GM19023 (cell line): ENCODE results near the gene SYNM.

ENCODE experiments used
- ATAC-seq: cut with Tn5 transposase; IDR thresholded peaks from one replicate; pipeline ENCODE4 v1.9.1; 2021; ENCODE audit warnings: mild to moderate bottlenecking, moderate library complexity; ENCODE audit not compliant: unreplicated experiment

Gene SYNM

DNA sequence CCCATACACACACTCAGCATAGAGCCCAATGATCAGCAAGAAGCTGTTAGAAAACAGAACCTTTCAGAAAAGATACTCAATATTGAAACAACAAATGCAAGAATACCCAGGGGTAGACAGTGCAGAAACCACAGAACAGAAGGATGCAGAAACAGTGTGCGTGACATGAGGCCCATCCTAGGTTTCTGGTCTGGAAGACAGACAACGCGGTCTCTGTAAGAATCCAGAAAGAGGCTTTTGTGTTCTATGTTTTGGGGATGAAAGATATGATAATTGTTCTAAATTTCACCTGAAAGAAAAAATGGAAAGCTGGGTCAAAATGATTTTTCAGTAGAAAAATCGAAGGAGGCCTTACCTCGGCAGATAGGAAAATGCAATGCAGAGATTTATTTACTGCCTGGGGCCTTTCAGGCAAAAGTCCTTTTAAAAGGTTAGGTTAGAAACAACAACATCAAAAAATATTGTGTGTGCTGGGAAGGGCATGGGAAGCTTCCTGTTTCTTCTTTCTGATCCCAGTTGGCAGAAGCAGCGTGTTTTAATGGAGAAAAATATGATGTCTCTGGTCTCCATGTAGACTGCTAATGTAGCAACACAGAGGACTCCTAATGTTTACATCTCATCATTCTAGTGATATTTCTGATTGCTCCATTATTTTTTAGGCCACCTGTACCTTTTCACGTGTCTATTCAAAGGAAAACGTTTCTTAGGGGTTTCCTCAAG is 17.0 kb downstream of the SYNM start:
- ATAC-seq = no peak

DNA sequence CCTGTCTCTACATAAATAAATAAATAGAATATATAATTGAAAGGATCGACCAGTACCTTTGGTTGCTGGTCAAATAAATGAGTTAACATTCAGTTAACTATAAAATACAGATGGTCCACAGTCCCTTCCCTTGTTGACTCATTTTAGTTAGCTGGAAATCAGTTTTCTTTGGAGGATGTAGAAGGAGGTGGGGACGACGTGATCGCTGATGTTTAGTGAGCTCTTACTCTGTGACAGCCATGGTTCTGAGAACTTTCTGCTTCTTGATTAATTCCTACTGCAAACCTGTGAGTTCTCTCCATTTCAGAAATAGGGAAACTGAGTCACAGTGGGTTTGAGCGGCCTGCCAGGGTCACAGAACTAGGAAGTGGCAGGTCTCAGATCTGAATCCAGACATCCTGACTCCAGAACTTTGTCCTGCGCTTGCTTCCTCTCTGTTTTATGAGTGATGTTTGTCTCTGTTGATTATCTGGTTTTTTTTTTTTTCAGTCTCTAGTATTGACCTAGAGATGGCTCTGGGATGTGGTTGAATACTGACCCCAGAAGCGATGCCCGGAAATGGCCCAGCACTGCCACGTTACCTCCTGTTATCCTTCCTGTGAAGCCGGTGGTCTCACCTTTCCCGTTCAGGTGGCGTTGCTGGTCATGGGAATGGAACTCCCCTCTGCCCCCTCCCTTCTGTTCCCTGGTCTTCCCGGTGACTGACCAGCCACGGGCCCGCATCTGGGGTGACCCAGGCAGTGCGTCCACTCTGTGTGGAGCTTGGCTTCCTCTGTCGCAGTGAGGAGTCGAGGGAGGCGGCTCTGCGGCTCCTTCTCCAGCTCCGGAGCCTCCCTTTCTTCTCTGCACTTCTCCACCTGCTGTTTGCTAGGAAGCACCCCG is 18.2 kb downstream of the SYNM start:
- ATAC-seq = no peak

DNA sequence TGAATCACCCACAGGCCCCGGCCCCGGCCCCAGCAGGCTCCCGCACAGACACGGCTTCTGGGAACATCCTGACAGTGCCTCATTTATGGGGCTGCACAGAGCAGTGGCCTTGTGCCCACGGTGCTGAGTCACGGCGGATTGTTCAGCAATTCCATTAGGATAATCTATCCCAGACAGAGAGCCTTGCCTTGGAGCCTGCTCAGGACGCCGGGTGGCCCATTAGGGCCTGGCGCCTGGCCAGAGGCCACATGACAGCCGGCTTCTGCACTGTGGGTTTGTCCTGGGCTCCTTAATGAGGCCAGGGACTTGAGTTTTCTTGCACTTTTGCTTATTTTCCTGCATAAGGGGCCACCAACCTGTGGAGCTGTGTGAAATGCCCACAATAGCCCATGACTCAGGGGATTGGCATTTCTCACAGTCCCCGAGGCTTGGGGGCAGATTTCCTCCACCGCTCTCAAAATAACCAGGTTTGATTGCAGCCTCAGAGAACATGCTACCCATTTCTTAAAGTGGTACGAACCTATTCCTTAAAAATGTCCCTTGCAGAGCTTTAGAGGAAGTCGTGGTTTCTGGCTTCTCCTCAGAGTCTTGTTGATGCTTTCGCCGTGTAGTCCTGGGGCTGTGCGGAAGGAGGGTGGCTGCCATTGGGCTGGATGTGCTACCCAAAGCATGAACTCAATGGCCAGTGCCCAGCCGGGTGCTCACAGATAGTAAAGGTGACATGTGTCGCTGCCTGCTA is 19.0 kb downstream of the SYNM start:
- ATAC-seq = no peak

DNA sequence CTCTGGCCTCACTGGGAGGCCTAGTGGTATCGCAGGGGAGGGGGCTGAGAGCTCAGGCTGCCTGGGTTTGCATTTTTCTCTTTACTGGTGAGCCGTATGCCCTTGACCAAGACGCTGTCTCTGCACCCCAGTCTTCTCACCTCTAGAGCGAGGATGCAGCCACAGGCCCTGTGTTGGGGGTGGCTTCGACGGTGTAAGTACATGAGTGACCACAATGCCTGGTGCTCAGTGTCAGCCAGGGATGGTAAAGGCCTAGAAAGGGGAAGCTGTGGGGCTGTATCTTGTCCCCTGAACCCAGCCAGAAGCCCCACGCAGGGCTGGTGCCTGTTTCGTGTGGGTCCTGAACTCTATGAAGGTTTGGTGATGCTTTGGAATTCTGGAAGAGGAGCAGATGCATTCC is 19.8 kb downstream of the SYNM start:
- no peak for ATAC-seq

DNA sequence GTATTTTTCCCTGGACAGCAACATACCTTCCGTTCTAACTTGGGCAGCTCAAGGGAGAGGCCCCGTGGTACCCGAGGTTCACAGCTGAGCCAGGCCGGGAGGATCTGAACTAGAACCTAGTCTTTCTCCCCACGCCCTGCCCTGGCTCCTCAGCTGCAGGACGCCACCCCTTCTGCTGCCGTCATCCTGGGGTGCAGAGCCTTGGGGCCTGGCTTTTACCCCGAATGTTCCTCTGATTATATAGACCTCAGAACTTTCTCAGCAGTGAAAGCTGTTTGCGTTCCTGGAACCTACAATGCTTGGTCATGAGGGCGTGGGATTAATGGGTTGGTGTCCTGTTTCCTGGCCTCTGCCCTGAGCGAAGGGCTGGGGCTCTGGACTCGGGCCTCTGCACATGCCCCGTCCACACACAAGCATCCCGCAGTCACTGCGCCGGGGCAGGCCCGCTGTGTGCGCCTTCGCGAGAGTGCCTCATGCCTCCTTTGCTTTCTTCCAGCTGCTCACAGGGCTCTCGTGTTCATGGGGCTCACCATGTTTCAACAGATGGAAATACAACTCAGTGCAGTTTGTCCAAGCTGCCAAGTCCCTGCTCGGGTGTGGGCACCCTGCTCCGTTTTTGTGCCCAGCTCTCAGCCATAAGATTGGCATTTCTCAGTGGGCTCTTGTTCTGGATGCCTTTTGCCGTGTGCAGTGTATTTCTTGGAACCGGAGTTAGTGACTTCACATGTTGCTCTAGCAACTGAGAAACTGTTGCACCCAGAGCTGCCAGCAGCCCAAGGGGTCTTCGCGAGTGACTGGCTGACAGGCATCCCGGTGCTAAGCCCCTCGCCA is 20.4 kb downstream of the SYNM start:
- ATAC-seq = no peak

DNA sequence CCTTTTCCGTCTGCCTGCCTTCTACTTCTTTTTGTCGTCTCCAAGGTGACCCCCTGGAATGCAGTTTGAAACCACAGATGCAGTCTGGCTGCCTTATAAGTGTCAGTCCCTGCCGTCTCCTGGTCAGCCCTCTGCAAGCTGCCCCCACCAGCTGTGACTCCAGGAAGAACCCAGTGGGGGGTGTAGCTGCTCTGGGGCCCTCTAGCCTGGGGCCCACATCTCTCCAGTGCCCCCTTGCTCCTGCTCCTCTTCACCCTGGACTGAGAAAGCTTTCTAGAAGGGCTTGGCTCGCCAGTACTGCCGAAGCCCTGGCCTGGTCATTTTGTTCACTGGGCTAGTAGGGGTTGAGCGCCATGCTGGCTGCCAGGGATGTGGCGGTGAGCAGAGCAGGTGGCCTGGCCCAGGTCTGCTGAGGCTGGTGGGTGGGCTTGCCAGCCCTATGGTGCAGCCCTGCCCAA is 21.3 kb downstream of the SYNM start:
- ATAC-seq = no peak

DNA sequence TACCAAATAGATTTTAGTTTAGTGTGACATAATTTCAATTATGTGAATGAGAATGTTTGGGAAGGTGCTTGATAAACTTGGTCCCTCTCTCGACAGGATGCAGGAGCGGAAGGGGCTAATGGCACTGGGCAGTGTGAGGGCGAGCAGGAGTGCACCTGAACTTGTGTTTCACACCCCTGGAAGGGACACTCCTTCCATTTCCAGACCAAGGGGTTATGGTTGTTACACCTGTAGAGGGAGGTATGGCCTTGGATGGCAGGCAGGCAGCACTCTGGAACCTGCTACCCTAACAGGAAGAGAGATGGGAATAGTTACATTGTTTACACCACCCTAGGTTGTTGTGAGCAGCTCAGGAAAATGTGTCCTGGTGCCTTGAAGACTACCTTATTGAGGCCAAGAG is 22.1 kb downstream of the SYNM start:
- ATAC-seq = no peak

DNA sequence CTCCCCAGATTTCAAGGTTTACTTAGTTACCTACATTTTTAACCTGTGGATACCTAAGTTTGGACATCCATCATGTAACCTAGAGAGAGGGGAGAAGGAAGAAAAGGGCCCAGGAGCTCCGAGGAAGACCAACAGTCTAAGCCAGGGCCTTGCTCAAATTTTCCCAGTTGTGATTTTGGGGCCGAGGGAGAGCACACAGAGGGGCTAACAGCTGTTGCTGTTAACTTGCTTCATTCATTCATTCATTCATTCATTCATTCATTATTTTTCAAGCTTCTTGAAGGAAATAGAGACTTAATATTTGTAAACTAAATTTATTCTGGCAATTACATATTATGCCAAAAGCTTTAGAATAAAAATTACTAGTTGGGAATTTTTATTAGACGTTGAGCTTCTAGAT is 22.9 kb downstream of the SYNM start:
- ATAC-seq = no peak

DNA sequence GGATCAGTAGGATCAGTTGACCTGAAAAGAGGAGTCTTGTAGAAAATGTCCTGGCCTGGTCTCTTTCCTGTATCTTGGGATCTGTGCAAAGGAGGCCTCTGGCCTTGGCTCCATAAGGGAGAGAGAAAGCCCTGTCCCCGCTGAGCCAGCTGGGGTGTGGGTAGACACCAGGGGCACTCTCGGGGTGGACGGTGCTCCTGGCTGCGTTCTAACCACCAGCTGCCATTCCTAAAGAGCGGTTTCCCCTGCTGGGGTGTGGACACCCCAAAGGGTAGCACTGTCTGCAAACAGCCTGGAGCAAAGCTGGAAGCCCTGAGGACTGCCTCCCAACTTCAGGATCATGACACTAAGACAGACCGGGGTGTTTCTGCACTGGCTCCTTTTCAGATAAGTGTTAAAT is 23.5 kb downstream of the SYNM start:
- ATAC-seq = no peak

DNA sequence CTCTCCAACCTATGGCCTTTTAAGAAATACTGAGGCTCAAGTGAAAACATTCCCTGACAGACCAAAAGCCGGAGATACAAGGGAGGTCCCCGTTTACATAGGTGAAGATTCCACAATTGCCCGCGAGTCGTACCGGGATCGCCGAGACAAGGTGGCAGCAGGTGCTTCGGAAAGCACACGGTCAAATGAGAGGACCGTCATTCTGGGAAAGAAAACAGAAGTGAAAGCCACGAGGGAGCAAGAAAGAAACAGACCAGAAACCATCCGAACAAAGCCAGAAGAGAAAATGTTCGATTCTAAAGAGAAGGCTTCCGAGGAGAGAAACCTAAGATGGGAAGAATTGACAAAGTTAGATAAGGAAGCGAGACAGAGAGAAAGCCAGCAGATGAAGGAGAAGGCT is 24.8 kb downstream of the SYNM start:
- ATAC-seq = no peak

DNA sequence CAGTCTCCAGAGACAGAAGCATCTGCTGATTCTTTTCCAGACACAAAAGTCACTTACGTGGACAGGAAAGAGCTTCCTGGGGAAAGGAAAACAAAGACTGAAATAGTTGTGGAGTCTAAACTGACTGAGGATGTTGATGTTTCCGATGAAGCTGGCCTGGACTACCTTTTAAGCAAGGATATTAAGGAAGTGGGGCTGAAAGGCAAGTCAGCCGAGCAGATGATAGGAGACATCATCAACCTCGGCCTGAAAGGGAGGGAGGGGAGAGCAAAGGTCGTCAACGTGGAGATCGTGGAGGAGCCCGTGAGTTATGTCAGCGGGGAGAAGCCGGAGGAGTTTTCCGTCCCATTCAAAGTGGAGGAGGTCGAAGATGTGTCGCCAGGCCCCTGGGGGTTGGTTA is 25.4 kb downstream of the SYNM start:
- no peak for ATAC-seq

DNA sequence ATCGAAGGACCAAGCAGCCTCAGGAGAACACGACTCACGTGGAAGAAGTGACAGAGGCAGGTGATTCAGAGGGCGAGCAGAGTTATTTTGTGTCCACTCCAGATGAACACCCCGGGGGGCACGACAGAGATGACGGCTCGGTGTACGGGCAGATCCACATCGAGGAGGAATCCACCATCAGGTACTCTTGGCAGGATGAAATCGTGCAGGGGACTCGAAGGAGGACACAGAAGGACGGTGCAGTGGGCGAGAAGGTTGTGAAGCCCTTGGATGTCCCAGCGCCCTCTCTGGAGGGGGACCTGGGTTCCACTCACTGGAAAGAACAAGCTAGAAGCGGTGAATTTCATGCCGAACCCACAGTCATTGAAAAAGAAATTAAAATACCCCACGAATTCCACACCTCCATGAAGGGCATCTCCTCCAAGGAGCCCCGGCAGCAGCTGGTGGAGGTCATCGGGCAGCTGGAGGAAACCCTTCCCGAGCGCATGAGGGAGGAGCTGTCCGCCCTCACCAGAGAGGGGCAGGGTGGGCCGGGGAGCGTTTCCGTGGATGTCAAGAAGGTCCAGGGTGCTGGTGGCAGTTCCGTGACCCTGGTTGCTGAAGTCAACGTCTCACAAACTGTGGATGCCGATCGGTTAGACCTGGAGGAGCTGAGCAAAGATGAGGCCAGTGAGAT is 26.0 kb downstream of the SYNM start:
- ATAC-seq = no peak

DNA sequence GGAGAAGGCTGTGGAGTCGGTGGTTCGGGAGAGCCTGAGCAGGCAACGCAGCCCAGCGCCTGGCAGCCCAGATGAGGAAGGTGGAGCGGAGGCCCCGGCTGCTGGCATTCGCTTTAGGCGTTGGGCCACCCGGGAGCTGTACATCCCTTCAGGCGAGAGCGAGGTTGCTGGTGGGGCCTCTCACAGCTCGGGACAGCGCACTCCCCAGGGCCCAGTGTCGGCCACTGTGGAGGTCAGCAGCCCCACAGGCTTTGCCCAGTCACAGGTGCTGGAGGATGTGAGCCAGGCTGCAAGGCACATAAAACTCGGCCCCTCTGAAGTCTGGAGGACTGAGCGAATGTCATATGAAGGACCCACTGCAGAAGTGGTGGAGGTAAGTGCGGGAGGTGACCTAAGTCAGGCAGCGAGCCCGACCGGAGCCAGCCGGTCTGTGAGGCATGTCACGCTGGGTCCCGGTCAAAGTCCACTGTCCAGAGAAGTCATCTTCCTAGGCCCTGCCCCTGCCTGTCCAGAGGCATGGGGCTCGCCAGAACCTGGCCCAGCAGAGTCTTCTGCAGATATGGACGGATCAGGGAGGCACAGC is 26.7 kb downstream of the SYNM start:
- ATAC-seq = no peak

DNA sequence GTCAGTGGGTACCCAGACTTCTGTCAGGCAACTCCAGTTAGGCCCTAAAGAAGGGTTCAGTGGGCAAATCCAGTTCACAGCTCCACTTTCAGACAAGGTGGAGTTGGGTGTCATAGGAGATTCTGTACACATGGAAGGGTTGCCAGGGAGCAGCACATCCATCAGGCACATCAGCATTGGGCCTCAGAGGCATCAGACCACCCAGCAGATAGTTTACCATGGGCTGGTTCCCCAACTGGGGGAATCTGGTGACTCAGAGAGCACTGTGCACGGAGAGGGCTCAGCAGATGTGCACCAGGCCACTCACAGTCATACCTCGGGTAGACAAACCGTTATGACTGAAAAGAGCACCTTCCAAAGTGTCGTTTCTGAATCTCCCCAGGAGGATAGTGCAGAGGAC is 27.2 kb downstream of the SYNM start:
- ATAC-seq = no peak

DNA sequence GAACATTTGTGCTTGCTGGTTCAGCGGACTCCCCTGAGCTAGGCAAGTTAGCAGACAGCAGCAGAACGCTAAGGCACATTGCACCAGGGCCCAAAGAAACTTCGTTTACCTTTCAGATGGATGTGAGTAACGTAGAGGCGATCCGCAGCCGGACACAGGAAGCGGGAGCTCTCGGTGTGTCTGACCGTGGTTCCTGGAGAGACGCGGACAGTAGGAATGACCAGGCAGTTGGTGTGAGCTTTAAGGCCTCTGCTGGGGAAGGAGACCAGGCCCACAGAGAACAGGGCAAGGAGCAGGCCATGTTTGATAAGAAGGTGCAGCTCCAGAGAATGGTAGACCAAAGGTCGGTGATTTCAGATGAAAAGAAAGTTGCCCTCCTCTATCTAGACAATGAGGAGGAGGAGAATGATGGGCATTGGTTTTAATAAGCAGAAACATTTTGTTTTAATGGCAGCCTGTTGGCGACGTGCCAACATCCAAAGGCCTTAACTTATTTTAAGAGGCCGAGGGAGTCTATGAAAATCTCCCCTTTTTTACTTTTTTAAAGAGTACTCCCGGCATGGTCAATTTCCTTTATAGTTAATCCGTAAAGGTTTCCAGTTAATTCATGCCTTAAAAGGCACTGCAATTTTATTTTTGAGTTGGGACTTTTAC is 27.9 kb downstream of the SYNM start:
- ATAC-seq = no peak

DNA sequence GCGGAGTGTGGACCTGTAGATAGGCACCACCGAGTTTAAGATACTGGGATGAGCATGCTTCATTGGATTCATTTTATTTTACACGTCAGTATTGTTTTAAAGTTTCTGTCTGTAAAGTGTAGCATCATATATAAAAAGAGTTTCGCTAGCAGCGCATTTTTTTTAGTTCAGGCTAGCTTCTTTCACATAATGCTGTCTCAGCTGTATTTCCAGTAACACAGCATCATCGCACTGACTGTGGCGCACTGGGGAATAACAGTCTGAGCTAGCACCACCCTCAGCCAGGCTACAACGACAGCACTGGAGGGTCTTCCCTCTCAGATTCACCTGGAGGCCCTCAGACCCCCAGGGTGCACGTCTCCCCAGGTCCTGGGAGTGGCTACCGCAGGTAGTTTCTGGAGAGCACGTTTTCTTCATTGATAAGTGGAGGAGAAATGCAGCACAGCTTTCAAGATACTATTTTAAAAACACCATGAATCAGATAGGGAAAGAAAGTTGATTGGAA is 29.5 kb downstream of the SYNM start:
- no peak for ATAC-seq

DNA sequence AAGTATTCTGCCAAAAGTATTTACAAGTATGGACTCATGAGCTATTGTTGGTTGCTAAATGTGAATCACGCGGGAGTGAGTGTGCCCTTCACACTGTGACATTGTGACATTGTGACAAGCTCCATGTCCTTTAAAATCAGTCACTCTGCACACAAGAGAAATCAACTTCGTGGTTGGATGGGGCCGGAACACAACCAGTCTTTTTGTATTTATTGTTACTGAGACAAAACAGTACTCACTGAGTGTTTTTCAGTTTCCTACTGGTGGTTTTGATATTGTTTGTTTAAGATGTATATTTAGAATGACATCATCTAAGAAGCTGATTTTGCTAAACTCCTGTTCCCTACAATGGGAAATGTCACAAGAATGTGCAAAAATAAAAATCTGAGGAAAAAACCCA is 30.3 kb downstream of the SYNM start:
- peak; percentile 83 for ATAC-seq

DNA sequence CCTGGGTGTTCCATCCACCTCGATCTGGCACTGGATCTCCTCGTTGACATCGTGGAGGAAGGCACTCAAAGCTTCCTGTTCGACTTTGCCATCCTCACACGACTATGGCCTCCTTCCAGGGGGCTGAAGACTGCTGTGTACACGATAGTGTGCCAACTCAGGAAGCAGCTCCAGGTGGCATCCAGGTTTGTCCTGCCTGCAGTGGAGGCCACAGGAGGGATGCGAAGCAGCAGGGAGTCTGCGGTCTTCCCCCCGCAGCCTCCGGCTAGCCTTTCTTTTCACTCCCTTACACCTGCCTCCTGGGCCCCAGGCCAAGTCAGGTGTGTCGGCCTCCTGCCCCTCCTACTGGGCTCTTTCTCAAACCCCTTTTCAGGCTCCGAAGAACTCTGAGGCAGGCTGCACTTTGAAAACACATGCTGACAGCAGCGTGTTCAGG is 32.2 kb downstream of the SYNM start:
- no peak for ATAC-seq

DNA sequence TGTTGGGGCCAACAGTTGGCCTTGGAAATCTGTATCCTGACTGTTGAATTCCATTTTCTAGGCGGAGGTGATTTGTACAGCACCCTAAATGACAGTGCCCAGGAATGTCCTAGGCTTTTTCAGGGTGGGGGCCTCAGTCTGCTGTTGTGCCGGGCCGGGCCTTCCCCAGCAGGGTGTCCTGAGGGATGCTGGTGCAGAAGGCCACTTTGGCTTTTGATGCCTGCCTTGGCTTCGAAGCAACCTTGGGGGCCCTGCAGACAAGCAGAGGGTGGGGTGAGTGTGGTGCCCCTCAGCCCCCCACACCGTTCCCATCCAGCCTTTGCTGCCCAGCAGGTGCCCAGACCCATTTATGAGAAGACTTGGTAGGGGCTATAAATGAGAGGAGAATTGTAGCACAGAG is 33.0 kb downstream of the SYNM start:
- no peak for ATAC-seq
